ENCODE results near the gene TENT5A. TPM values are rescaled to one million over a fixed set of nuclear protein-coding genes. Genes with fewer than 3 reads are reported as not detected.
"Not testable (repeated sequence)": the region's sequence is repeated elsewhere in the genome, so short reads cannot be mapped to it uniquely, and the experiment has no call there.

The TENT5A gene
- total RNA-seq, 1 donor from 2014 or later: 8.1 TPM

DNA sequence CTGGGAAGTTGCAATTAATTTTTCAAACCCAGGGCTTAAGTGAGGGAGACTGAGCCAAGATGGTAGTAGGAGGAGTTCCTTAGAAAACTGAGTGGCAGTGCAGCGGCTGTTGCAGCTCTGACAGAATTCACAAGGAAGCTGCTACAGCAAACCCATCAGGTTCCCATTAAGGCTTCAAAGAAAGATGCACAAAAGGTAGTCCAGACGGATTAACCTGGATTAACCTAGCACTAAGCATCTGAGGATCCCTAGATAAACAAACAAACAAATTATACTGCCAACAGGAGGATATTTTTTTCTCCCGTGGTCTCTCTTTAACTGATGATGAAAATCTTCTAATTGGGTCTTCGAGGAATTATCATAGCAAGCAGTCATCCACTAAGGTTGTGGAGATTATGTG lies 5.2 kb downstream of the TENT5A start:
- TF ChIP-seq, protein P1, sequence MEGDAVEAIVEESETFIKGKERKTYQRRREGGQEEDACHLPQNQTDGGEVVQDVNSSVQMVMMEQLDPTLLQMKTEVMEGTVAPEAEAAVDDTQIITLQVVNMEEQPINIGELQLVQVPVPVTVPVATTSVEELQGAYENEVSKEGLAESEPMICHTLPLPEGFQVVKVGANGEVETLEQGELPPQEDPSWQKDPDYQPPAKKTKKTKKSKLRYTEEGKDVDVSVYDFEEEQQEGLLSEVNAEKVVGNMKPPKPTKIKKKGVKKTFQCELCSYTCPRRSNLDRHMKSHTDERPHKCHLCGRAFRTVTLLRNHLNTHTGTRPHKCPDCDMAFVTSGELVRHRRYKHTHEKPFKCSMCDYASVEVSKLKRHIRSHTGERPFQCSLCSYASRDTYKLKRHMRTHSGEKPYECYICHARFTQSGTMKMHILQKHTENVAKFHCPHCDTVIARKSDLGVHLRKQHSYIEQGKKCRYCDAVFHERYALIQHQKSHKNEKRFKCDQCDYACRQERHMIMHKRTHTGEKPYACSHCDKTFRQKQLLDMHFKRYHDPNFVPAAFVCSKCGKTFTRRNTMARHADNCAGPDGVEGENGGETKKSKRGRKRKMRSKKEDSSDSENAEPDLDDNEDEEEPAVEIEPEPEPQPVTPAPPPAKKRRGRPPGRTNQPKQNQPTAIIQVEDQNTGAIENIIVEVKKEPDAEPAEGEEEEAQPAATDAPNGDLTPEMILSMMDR (IDR thresholded peaks at IDR 0.05; ENCODE audit: unreplicated experiment): no peak

DNA sequence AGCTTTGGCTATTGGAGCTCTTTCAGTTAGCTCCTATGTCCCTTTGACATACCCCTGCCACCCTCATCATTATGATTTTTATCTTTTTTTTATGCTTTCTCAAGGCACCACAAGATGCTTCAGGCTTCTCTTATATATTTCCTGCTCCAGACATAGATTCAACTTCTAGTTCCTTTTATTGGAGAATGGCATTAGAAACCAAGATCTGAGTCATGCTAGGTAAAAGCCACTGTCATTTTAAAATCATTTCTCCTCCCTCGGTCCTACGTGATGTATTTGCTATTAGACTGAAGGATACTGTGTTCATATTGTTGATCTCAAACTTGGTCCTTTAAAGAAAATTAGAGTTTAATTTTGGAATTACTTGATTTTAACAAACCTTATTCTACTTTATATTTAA lies 8.3 kb downstream of the TENT5A start:
- Mint-ChIP-seq H3K27ac (no peak overlapping the region), H3K4me1 (ENCODE audit: low read depth) (peaks cover 5% of the 10 kb centered on the region), H3K36me3 (ENCODE audit: insufficient read depth) (peaks cover 3% of the 10 kb centered on the region), H3K27me3 (no peaks in the 10 kb centered on the region), H3K9me3 (ENCODE audit: low read depth) (peaks cover 3% of the 10 kb centered on the region), H3K4me3 (ENCODE audit: low read depth) (no peak overlapping the region)
- no peak for DNase-seq (ENCODE audit: low spot score, unreplicated experiment)
- TF ChIP-seq, protein P1 (IDR thresholded peaks at IDR 0.05; ENCODE audit: unreplicated experiment): no peak

More for the DNA sequence above, 5.2 kb downstream of the TENT5A start:
- H3K9me3 Mint-ChIP-seq (ENCODE audit: low read depth): peaks cover 3% of the 10 kb centered on the region
- no peak overlapping the region for H3K27ac Mint-ChIP-seq
- no peak for DNase-seq (ENCODE audit: low spot score, unreplicated experiment)
- H3K4me1 Mint-ChIP-seq (ENCODE audit: low read depth): peaks cover 17% of the 10 kb centered on the region
- H3K36me3 Mint-ChIP-seq (ENCODE audit: insufficient read depth): peaks cover 6% of the 10 kb centered on the region
- no peak overlapping the region for H3K4me3 Mint-ChIP-seq (ENCODE audit: low read depth)
- H3K27me3 Mint-ChIP-seq: no peaks in the 10 kb centered on the region

DNA sequence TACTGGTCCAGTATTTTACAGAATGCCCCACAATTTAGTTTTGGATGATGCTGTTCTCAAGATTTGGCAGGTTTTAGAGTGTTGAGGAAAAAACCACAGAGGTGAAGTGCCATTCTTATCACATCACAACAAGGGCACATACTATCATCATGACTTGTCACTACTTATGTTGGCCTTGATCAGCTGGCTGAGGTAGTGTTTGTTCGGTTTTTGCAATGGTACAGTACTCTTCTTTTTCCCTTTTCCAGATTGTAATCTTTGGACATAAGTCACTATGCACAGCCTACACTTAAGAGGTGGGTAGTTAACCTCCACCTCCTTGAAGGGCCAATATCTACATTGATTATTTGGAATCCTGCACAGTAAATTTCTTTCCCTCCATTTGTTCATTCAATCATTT lies 8.8 kb downstream of the TENT5A start:
- Mint-ChIP-seq H3K4me3 (ENCODE audit: low read depth) (no peak overlapping the region), H3K27me3 (no peaks in the 10 kb centered on the region), H3K4me1 (ENCODE audit: low read depth) (peaks cover 5% of the 10 kb centered on the region), H3K27ac (no peak overlapping the region), H3K36me3 (ENCODE audit: insufficient read depth) (peaks cover 3% of the 10 kb centered on the region), H3K9me3 (ENCODE audit: low read depth) (peaks cover 3% of the 10 kb centered on the region)
- no peak for DNase-seq (ENCODE audit: low spot score, unreplicated experiment)
- TF ChIP-seq, protein P1 (IDR thresholded peaks at IDR 0.05; ENCODE audit: unreplicated experiment): no peak

DNA sequence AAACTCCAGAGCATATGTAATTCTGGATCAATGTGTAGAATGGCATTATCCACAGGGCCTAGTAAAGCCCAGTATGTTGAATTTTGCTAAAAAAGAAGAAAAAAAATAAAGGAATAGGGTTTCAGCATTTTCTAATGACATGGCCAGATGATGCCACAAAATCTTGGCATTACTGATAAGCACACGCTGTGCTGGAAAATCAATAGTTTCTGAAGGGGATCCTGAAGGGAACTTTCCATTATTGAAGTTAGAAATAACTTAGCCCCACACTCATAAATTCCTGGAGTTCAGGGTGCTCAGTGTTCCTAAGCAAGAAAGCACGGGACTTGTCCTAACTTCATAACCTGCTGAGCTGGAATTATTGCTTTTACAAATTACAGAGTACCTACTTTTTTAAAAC lies 10.8 kb downstream of the TENT5A start:
- no peak for DNase-seq (ENCODE audit: low spot score, unreplicated experiment)
- Mint-ChIP-seq H3K27me3 (no peaks in the 10 kb centered on the region), H3K9me3 (ENCODE audit: low read depth) (peaks cover 3% of the 10 kb centered on the region), H3K36me3 (ENCODE audit: insufficient read depth) (peaks cover 1% of the 10 kb centered on the region), H3K4me3 (ENCODE audit: low read depth) (no peak overlapping the region), H3K27ac (no peak overlapping the region), H3K4me1 (ENCODE audit: low read depth) (no peaks in the 10 kb centered on the region)
- TF ChIP-seq, protein P1 (IDR thresholded peaks at IDR 0.05; ENCODE audit: unreplicated experiment): no peak

DNA sequence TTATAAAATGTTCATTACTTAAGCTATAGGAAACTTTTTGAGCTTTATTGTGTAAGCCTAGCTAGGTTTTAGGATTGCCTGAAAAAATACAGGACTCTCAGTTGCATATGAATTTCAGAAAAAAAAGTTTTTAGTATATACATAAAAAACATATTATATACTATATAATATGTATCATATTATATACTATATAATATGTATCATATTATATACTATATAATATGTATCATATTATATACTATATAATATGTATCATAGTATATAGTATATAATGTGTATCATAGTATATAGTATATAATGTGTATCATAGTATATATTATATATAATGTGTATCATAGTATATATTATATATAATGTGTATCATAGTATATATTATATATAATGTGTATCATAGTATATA lies 11.9 kb downstream of the TENT5A start:
- not testable (repeated sequence) for H3K4me3 Mint-ChIP-seq (ENCODE audit: low read depth); H3K36me3 Mint-ChIP-seq (ENCODE audit: insufficient read depth); H3K27ac Mint-ChIP-seq; H3K4me1 Mint-ChIP-seq (ENCODE audit: low read depth); H3K27me3 Mint-ChIP-seq; DNase-seq (ENCODE audit: low spot score, unreplicated experiment); H3K9me3 Mint-ChIP-seq (ENCODE audit: low read depth)

Measured in progenitor cell of endocrine pancreas (in vitro differentiated cells).